OCI-LY7 (cell line): ENCODE results near the gene SMIM24. TPM values are rescaled to one million over a fixed set of nuclear protein-coding genes. Genes with fewer than 3 reads are reported as not detected.

Source experiments
- BruUV-seq: library from RNA; stranded (reverse); fragments of 400-500 nt; replicated peaks from 2 replicates; lab custom pipeline; 2021; lab: Mats Ljungman, UMichigan
- CTCF ChIA-PET: fragments of 300-600 bp; sonication (Branson Sonifier 250); formaldehyde crosslinking; loops from one replicate; lab custom pipeline; 2022; ENCODE audit warnings: antibody characterized with exemption; ENCODE audit not compliant: unreplicated experiment; lab: Charles Lee
- POLR2A ChIA-PET: fragments of 300-600 bp; sonication (Branson Sonifier 250); formaldehyde crosslinking; loops from one replicate; lab custom pipeline; 2022; ENCODE audit warnings: antibody characterized with exemption; lab: Charles Lee
- DNase-seq: peaks from one replicate; pipeline ENCODE4 v3.0.0-alpha.2; 2015; ENCODE audit warnings: low spot score
- H2AFZ ChIP-seq: fragments of 200-600 bp; sonication (generic), shearing (Covaris generic); 2 replicates; pipeline ENCODE4 v1.6.1; 2014; ENCODE audit warnings: mild to moderate bottlenecking, antibody characterized with exemption, low read length, moderate library complexity
- H3K27ac ChIP-seq: fragments of 200-600 bp; sonication (generic); 2 replicates; pipeline ENCODE4 v1.5.1; 2014; ENCODE audit warnings: mixed run types, low read depth, mild to moderate bottlenecking, moderate library complexity, low read length, inconsistent platforms; ENCODE audit not compliant: poor library complexity, severe bottlenecking
- H3K36me3 ChIP-seq: fragments of 200-600 bp; sonication (generic); 2 replicates; pipeline ENCODE4 v1.6.1; 2014; ENCODE audit warnings: mild to moderate bottlenecking, antibody characterized with exemption, low read length, moderate library complexity, mixed read lengths; ENCODE audit not compliant: insufficient read depth
- H3K4me1 ChIP-seq: fragments of 200-600 bp; sonication (generic); 2 replicates; pipeline ENCODE4 v1.5.1; 2014; ENCODE audit warnings: mild to moderate bottlenecking, low read length; ENCODE audit not compliant: insufficient read depth, poor library complexity, severe bottlenecking
- H3K4me2 ChIP-seq: fragments of 200-600 bp; sonication (generic); 2 replicates; pipeline ENCODE4 v1.6.1; 2014; ENCODE audit warnings: mild to moderate bottlenecking, low read length
- H3K4me3 ChIP-seq: fragments of 200-600 bp; sonication (generic); 2 replicates; pipeline ENCODE4 v1.5.1; 2014; ENCODE audit warnings: mild to moderate bottlenecking, low read depth, low read length; ENCODE audit not compliant: poor library complexity, severe bottlenecking
- H3K79me2 ChIP-seq: fragments of 200-600 bp; sonication (generic); 2 replicates; pipeline ENCODE4 v1.6.1; 2016; ENCODE audit warnings: low read depth, mild to moderate bottlenecking, low read length, moderate library complexity, mixed read lengths; ENCODE audit not compliant: insufficient read depth
- H3K9me2 ChIP-seq: fragments of 200-600 bp; sonication (generic); 2 replicates; pipeline ENCODE4 v1.6.1; 2016; ENCODE audit warnings: mild to moderate bottlenecking, low read length, mixed read lengths; ENCODE audit not compliant: insufficient read depth
- H3K9me3 ChIP-seq: fragments of 200-600 bp; sonication (generic); 2 replicates; pipeline ENCODE4 v1.6.1; 2014; ENCODE audit warnings: mild to moderate bottlenecking, mixed run types, low read length, mixed read lengths
- H4K20me1 ChIP-seq: fragments of 200-600 bp; sonication (generic); 2 replicates; pipeline ENCODE4 v1.6.1; 2014; ENCODE audit warnings: mild to moderate bottlenecking, antibody characterized with exemption, low read length, moderate library complexity, mixed read lengths; ENCODE audit not compliant: insufficient read depth
- CTCF ChIP-seq: fragments of 200-600 bp; sonication (generic); conservative IDR thresholded peaks from 2 replicates; pipeline ENCODE4 v1.5.1; 2014; ENCODE audit warnings: mild to moderate bottlenecking, antibody characterized with exemption, low read length, moderate library complexity, mixed read lengths
- EZH2phosphoT487 ChIP-seq: fragments of 200-600 bp; sonication (generic); IDR thresholded peaks from 2 replicates; pipeline ENCODE4 v1.6.1; 2018; ENCODE audit warnings: low read depth, borderline replicate concordance, mild to moderate bottlenecking, mixed run types, antibody characterized with exemption, low read length, moderate library complexity, mixed read lengths
- intact Hi-C: fragments of 100-400 bp; cut with micrococcal nuclease; formaldehyde crosslinking; loops from one replicate; pipeline ENCODE4 v1.10.0; 2022; ENCODE audit not compliant: unreplicated experiment
- total RNA-seq, 2 experiments: library from RNA; depleted of rRNA in 1 of 2; stranded (reverse); fragments of >200 nt in 1 of 2; shearing (Covaris generic) in 1 of 2; gene quantifications; 2 replicates each; pipeline ENCODE4 v1.2.3, GENCODE V29; 2014 to 2022

Gene SMIM24
- total RNA-seq, 2 experiments from 2014 or later, result 6.8 to 9.9 TPM

- intact Hi-C loops, result no loop called here
- no peak overlapping the region for H2AFZ ChIP-seq
- no peak overlapping the region for H3K27ac ChIP-seq
- no TSS peak for BruUV-seq
- H3K4me1 ChIP-seq, result no peaks in the 10 kb centered on the region
- H3K36me3 ChIP-seq, result no peaks in the 10 kb centered on the region
- H3K4me2 ChIP-seq, result no peak overlapping the region
- H3K4me3 ChIP-seq, result no peak overlapping the region
- no peaks in the 10 kb centered on the region for H3K9me3 ChIP-seq
- ChIA-PET POLR2A (no interaction called here), CTCF (no interaction called here)
- no peaks in the 10 kb centered on the region for H3K9me2 ChIP-seq
- TF ChIP-seq EZH2phosphoT487, result no peak
- no peak for TF ChIP-seq CTCF
- no peak for DNase-seq
- no peaks in the 10 kb centered on the region for H3K79me2 ChIP-seq
- H4K20me1 ChIP-seq, result no peaks in the 10 kb centered on the region
These were observed 21.9 kb downstream of the SMIM24 start for GRCh38 chr19:3458229-3459088.

- no peaks in the 10 kb centered on the region for H3K9me3 ChIP-seq
- no peaks in the 10 kb centered on the region for H3K79me2 ChIP-seq
- H3K36me3 ChIP-seq, result no peaks in the 10 kb centered on the region
- H3K9me2 ChIP-seq, result no peaks in the 10 kb centered on the region
- POLR2A ChIA-PET, result no interaction called here
- H3K27ac ChIP-seq, result no peak overlapping the region
- BruUV-seq, result no TSS peak
- intact Hi-C loops, result no loop called here
- DNase-seq, result no peak
- no peak overlapping the region for H2AFZ ChIP-seq
- H3K4me1 ChIP-seq, result no peaks in the 10 kb centered on the region
- no peaks in the 10 kb centered on the region for H4K20me1 ChIP-seq
- H3K4me2 ChIP-seq, result no peak overlapping the region
- no peak for TF ChIP-seq EZH2phosphoT487
- TF ChIP-seq CTCF, result no peak
- CTCF ChIA-PET, result no interaction called here
- H3K4me3 ChIP-seq, result no peak overlapping the region
These were observed 22.6 kb downstream of the SMIM24 start for GRCh38 chr19:3457528-3458228.
